ENCODE results near the gene PCDHA1.

PCDHA1 gene

DNA sequence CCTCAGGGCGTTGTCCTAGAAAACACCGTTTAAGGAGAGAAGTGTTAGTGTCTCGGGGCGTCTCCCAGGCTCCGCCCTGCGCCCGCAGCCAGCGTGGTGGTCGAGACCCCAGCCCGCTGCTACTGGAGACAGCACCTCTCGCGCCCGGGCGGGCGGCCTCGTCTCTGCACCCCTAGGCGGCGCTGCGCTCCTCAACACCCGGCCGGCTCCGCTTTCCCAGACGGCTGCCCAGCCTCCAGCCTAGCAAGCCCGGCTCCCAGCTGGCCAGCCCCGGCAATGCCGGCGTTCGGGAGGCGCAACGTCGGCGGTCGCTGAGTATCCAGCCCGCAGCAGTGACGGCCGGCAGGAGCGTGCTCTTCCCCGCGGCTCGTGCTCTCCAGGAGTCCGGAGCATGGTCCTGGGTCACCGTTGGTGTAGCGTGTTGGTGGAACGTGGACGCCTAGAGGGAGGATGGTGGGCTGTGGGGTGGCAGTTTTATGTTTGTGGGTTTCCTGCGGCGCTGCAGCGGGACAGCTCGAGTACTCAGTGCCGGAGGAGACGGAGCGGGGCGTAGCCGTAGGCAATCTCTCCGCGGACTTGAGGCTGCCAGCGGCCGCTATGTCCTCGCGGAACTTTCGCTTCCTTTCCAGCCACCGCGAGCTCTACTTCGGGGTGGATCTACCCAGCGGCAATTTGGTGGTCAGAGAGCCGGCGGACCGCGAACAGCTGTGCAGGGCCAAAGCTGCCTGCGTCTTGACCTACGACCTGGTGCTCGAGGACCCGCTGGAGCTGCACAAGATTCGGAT, 140.7 kb downstream of the PCDHA1 start:
- DNase-seq, result no peak

DNA sequence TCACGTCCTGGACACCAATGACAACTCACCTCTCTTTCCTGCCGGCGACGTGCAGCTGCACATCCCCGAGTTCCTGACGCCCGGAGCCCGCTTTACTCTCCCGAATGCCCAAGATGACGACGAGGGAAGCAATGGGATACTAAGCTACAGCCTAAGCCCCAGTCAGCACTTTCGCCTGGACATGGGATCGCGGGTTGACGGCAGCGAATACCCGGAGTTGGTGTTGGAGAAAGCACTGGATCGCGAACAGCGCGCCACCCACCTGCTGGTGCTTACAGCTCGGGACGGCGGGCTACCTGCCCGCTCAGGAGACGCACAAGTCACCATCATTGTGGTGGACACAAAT, 141.3 kb downstream of the PCDHA1 start:
- DNase-seq, result no peak

GRCh38 chr5:140934964-140935606, 149.1 kb downstream of the PCDHA1 start:
- DNase-seq, result no peak

GRCh38 chr5:140946578-140946977, 160.6 kb downstream of the PCDHA1 start:
- DNase-seq, result no peak

DNA sequence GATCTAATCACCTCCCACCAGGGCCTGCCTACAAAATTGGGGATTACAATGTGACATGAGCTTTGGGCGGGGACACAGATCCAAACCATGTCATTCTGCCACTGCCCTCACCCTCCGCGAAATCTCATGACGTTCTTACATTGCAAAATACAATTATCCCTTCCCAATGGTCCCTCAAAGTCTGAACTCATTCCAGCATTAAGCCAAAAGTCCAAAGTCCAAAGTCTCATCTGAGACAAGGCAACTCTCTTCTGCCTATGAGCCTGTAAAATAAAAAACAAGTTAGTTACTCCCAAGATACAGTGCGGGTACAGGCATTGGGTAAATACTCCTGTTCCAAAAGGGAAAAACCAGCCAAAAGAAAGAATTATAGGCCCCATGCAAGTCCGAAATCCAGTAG, 165.7 kb downstream of the PCDHA1 start:
- DNase-seq, result no peak

DNA sequence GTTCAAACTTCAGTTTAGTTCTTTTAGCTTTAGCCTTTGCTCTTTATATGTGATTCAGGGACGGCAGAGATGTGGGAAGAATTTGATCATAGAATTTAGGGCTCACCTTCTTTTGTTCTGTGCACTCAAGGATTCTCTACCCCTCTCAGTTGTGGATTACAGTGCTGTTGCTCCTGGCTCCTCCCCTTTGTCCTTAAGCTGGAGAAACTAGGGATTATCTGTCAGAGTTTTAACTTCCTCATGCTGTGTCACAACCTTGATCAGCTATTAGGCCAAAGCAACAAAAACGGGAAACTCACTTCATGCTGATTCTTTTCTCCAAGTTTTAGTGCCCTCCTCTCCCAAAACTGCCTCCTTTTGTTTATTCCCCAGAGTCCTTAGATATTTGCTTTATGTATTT, 167.3 kb downstream of the PCDHA1 start:
- DNase-seq, result no peak

DNA sequence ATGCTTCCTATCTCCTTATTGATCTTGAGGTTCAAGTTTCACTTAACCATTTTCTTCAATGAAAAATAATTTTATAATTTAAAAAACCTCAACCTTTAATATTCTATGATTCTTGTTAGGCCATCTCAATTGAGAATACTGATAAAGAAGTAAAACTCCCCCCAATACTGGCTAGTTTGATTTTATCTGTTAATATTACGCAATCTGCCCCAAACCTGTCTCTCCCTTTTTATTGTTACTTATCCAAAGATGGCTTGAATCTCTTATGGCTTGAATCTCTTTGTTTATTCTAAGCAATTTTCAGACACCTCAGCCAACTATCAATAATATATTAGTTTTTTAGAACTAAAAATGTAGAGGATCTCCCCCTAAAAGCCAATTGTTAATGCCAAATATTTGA, 176.2 kb downstream of the PCDHA1 start:
- DNase-seq, result no peak

DNA sequence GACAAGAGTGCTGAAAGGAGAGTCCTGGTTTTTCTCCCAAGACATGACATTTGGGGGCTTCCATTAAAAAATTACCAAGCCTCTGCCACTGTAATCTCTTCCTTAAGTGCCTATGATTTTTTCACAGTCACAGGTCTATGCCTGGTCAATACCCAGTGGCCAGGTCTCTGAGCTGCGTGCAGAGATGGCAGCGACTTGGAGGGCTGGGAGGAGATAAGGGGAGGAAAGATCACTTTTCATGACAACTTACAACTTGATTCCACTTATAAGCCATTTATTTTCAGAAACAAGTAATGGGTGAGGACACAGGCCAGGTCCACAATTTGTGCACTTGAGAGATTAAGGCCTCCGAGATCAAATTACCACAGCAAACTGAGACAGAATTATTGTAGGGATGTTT, 178.4 kb downstream of the PCDHA1 start:
- no peak for DNase-seq

DNA sequence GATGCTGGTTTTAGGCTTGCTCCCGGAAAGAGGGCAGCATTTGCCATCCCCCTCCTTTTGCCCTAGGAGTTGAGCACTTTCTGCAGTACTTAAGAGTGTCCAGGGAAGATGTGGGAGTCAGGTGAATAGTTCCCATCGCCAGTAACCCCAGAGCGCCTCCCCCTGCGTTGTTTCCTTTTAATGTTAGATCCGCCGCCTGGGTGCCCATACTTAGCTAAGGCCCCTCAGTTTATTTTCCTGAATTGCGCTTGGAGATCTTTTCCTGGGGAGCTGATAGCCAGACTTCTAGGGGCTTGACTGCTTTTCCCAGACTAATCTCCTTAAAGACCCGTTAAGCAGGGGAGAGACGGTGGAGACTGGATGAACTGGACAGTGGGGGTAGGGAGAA, 180.0 kb downstream of the PCDHA1 start:
- no peak for DNase-seq

GRCh38 chr5:140966293-140967225, 180.6 kb downstream of the PCDHA1 start, which contains the start of gene PCDHAC2:
Gene PCDHAC2 (plus strand): TSS chr5:140966476. CDS start chr5:140966767, 291 bp downstream.
- DNase-seq, result no peak

- no peak for DNase-seq
Observed at GRCh38 chr5:140967226-140967893, 181.4 kb downstream of the PCDHA1 start.

- no peak for DNase-seq
Observed at GRCh38 chr5:140969880-140970279, 183.9 kb downstream of the PCDHA1 start.

GRCh38 chr5:140973550-140973949, 187.6 kb downstream of the PCDHA1 start:
- no peak for DNase-seq

DNA sequence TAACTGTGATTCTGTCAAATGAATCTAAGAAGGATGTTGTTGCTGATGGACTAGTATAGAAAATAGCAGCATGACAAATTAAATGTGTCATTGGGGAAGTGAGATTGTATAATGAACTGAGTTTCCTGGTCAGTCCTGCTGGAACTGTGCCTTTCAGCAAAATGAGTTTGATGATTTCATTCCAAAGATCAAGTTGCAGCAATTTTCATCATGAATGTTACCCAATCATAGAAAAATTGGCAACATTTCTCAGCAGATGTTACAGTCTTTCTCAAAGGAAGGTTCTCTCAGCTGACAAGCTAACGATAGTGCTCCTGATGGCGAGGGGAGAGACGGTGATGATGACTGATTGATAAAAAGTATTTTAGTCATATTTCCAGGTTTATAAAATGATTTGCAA, 191.1 kb downstream of the PCDHA1 start:
- DNase-seq, result no peak

DNA sequence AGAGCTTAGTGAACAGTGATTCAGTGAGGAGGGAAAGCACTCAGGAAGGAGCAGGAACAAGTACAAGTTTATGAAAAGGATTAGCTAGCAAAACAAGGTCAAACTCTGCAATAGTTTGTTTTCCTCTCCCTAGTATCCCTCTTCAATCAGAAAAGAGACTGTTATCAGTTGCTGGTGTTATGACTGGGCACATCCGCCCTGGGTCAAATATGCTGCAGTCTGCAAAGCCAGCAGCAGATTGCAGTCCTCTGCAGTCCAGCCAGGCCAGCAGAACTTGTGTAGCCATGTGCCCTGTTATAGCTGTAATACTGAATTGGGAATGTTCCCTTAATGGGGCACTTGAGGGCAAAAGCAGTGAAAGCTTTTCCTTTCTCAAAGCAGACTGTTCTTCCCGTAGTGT, 192.3 kb downstream of the PCDHA1 start:
- no peak for DNase-seq

DNA sequence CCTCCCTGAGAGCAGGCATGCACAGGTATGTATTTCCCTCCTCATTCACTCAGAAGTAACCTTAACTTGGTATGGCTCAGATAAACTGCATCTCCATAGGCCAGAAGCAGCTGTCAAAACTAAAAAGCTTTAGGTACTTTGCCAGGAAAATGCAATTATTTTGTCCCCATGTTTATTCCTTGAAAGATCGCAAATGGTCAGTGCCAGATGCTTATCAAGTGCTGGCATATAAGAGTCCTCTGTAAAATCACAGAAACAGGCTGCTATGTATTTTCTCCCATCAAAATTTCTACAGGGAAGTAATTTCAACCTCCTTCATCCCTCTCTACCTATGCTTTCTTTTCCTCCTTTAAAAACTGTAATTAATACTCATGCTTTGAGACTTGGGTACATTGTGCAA, 193.0 kb downstream of the PCDHA1 start:
- DNase-seq, result no peak

- DNase-seq, result no peak
Observed at GRCh38 chr5:140982083-140982716, 196.3 kb downstream of the PCDHA1 start.

DNA sequence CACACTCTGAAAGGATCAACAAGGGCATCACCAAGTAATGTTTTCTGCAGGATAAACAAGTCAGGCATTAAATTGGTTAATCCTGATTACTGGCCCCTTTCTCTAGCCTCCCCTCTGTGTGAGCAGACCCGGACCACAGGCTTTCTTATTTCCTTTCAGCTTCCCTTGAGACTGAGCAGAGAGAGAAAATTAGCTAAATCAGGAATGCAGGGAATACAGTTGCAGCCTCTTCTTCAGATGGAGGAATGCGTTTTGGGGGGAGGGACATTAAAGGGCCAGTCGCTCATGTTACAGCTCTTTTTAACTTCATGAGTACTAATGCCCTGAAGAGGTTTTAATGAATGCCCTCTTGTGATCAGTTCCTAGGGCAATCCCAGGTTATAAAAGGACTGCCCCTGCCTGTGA, 200.2 kb downstream of the PCDHA1 start:
- DNase-seq, result no peak

- no peak for DNase-seq
Observed at GRCh38 chr5:140988100-140988499, 202.2 kb downstream of the PCDHA1 start.

DNA sequence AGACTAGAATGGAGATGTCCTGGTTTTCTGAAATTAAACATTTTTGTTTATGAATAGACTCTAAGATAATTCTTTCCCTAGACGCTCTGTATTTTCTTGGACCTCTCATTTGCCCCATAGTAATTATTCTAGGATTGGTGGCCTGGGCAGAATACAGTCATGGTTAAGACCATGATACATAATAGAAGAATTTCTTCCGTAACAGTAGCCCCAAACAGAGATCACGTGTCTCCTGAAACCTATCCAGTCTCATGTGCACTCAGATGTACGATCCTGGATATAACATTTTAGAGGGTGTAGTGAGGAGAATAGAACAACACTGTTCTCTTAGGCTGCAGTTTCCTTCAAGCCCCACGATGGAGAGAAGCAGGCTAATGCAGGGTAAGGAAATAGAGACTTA, 202.7 kb downstream of the PCDHA1 start:
- DNase-seq, result no peak

DNA sequence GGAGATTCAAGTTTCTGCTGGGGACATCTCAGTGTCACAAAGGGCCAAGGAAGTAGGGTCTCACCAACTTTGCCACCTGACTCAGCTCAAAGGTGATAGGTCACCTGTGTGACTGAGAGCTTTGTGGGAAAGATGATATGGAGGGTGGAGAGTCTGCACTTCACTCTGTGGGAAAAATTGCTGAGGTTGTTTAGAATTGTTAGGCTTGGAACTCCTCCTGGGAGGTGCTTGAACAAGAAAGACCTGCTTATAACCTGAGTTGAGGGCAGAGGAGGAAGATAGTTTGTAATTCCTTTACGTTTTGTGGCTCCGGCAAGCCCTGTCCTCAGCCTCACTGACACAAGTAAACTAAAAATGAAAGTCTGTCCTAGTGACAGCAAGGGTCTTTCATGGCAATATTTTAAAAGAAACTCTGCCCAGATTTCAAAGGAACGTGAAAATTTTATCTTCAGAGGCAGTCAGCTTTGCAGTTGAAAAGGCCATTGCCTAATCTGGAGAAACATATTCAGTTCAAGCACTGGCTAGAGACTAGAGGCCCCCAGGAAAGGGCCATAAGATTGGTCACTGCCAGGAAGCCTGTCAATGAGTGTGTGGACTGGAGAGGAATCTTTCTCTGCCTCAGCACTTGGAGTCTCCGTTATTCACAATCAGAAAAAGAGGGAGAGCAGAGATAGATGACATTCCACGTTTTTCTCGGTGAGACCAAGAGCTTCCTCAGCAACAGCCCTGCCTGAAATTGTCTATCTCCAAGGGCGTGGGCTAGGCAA, 203.5 kb downstream of the PCDHA1 start:
- DNase-seq, result no peak

DNA sequence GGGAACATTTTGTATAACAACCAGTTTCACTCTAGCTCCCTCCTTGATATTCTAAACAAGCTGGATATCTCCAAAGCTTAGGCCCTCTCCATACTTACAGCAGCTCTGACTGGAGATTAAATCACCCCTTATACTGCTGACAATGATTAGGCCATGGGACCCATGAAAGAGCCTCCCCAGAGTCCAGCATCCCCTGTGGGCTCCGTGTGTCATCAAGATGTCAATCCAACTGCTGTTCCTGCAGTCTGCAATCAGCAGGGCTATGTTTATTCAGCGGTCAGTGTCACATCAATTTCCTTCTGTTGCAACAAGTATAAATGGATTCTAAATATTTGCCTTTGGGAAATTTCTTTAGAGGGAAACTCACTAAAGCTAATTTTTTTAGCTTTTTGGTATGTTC, 206.9 kb downstream of the PCDHA1 start:
- no peak for DNase-seq
